Measurements from ENCODE around the gene OXA1L. TPM values are rescaled to one million over a fixed set of nuclear protein-coding genes. Genes with fewer than 3 reads are reported as not detected.

The OXA1L gene
- total RNA-seq, 1 donor from 2014 or later: 81.2 TPM

GRCh38 chr14:22769369-22769768, 2.9 kb downstream of the OXA1L start:
- Histone ChIP-seq H3K4me1 (ENCODE audit: insufficient read depth, low read length) (peaks cover 19% of the 10 kb centered on the region), H3K27me3 (ENCODE audit: insufficient read depth, low read length) (no peaks in the 10 kb centered on the region), H3K79me2 (ENCODE audit: insufficient read depth, low read length) (peaks cover 35% of the 10 kb centered on the region), H3K9ac (ENCODE audit: low read length) (peak overlapping the region; percentile 27), H3K27ac (ENCODE audit: low read depth, low read length) (peak overlapping the region; percentile 16), H3K36me3 (ENCODE audit: insufficient read depth, low read length) (peaks cover 46% of the 10 kb centered on the region), H3K4me3 (ENCODE audit: insufficient read depth, low read depth, low read length) (no peak overlapping the region), H4K20me1 (ENCODE audit: insufficient read depth, low read length) (peaks cover 19% of the 10 kb centered on the region), H2AFZ (ENCODE audit: low read depth, low read length) (no peak overlapping the region), H3K9me3 (ENCODE audit: insufficient read depth, low read depth, low read length) (no peaks in the 10 kb centered on the region), H3K4me2 (ENCODE audit: low read length) (peak overlapping the region; percentile 27)
- peaks cover 31% of the 10 kb centered on the region for H3K36me3 Mint-ChIP-seq (ENCODE audit: low read depth, unreplicated experiment)
- H3K27me3 Mint-ChIP-seq (ENCODE audit: low read depth, unreplicated experiment): no peaks in the 10 kb centered on the region
- H3K4me3 Mint-ChIP-seq (ENCODE audit: unreplicated experiment): peak overlapping the region; percentile 66
- H3K9me3 Mint-ChIP-seq (ENCODE audit: unreplicated experiment): no peaks in the 10 kb centered on the region
- DNase-seq (ENCODE audit: low read depth) (no peak), FAIRE-seq (no peak)
- TF ChIP-seq EZH2 (IDR thresholded peaks at IDR 0.05; ENCODE audit: insufficient read depth, low read length) (no peak), CTCF (IDR thresholded peaks at IDR 0.05; ENCODE audit: insufficient read depth, low read depth, low read length) (no peak)
- H3K27ac Mint-ChIP-seq (ENCODE audit: unreplicated experiment): no peak overlapping the region
- H3K4me1 Mint-ChIP-seq (ENCODE audit: low read depth, unreplicated experiment): peaks cover 27% of the 10 kb centered on the region

GRCh38 chr14:22770481-22771187, 4.1 kb downstream of the OXA1L start:
- Histone ChIP-seq H4K20me1 (ENCODE audit: insufficient read depth, low read length) (peaks cover 19% of the 10 kb centered on the region), H3K9me3 (ENCODE audit: insufficient read depth, low read depth, low read length) (no peaks in the 10 kb centered on the region), H3K27me3 (ENCODE audit: insufficient read depth, low read length) (no peaks in the 10 kb centered on the region), H3K79me2 (ENCODE audit: insufficient read depth, low read length) (peaks cover 35% of the 10 kb centered on the region), H3K9ac (ENCODE audit: low read length) (no peak overlapping the region), H2AFZ (ENCODE audit: low read depth, low read length) (no peak overlapping the region), H3K4me2 (ENCODE audit: low read length) (no peak overlapping the region), H3K27ac (ENCODE audit: low read depth, low read length) (no peak overlapping the region), H3K4me1 (ENCODE audit: insufficient read depth, low read length) (peaks cover 19% of the 10 kb centered on the region), H3K4me3 (ENCODE audit: insufficient read depth, low read depth, low read length) (no peak overlapping the region), H3K36me3 (ENCODE audit: insufficient read depth, low read length) (peaks cover 46% of the 10 kb centered on the region)
- DNase-seq (ENCODE audit: low read depth): no peak
- H3K36me3 Mint-ChIP-seq (ENCODE audit: low read depth, unreplicated experiment): peaks cover 34% of the 10 kb centered on the region
- TF ChIP-seq EZH2 (IDR thresholded peaks at IDR 0.05; ENCODE audit: insufficient read depth, low read length): no peak
- no peak for TF ChIP-seq CTCF (IDR thresholded peaks at IDR 0.05; ENCODE audit: insufficient read depth, low read depth, low read length)
- H3K4me3 Mint-ChIP-seq (ENCODE audit: unreplicated experiment): no peak overlapping the region
- H3K4me1 Mint-ChIP-seq (ENCODE audit: low read depth, unreplicated experiment): peaks cover 25% of the 10 kb centered on the region
- no peak overlapping the region for H3K27ac Mint-ChIP-seq (ENCODE audit: unreplicated experiment)
- H3K9me3 Mint-ChIP-seq (ENCODE audit: unreplicated experiment): no peaks in the 10 kb centered on the region
- no peak for FAIRE-seq
- H3K27me3 Mint-ChIP-seq (ENCODE audit: low read depth, unreplicated experiment): no peaks in the 10 kb centered on the region

GRCh38 chr14:22772725-22773124, 6.2 kb downstream of the OXA1L start:
- Histone ChIP-seq H3K9me3 (ENCODE audit: insufficient read depth, low read depth, low read length) (no peaks in the 10 kb centered on the region), H3K9ac (ENCODE audit: low read length) (no peak overlapping the region), H2AFZ (ENCODE audit: low read depth, low read length) (no peak overlapping the region), H3K4me2 (ENCODE audit: low read length) (no peak overlapping the region), H3K36me3 (ENCODE audit: insufficient read depth, low read length) (peaks cover 46% of the 10 kb centered on the region), H3K4me3 (ENCODE audit: insufficient read depth, low read depth, low read length) (no peak overlapping the region), H3K4me1 (ENCODE audit: insufficient read depth, low read length) (peaks cover 13% of the 10 kb centered on the region), H3K79me2 (ENCODE audit: insufficient read depth, low read length) (peaks cover 18% of the 10 kb centered on the region), H3K27ac (ENCODE audit: low read depth, low read length) (no peak overlapping the region), H4K20me1 (ENCODE audit: insufficient read depth, low read length) (peaks cover 16% of the 10 kb centered on the region), H3K27me3 (ENCODE audit: insufficient read depth, low read length) (no peaks in the 10 kb centered on the region)
- Mint-ChIP-seq H3K27me3 (ENCODE audit: low read depth, unreplicated experiment) (no peaks in the 10 kb centered on the region), H3K9me3 (ENCODE audit: unreplicated experiment) (no peaks in the 10 kb centered on the region), H3K27ac (ENCODE audit: unreplicated experiment) (no peak overlapping the region), H3K36me3 (ENCODE audit: low read depth, unreplicated experiment) (peaks cover 35% of the 10 kb centered on the region), H3K4me1 (ENCODE audit: low read depth, unreplicated experiment) (peaks cover 18% of the 10 kb centered on the region), H3K4me3 (ENCODE audit: unreplicated experiment) (no peak overlapping the region)
- TF ChIP-seq CTCF (IDR thresholded peaks at IDR 0.05; ENCODE audit: insufficient read depth, low read depth, low read length) (no peak), EZH2 (IDR thresholded peaks at IDR 0.05; ENCODE audit: insufficient read depth, low read length) (no peak)
- no peak for DNase-seq (ENCODE audit: low read depth)
- FAIRE-seq: no peak
